ENCODE results near the gene ESD.
"Not testable (repeated sequence)": the region's sequence is repeated elsewhere in the genome, so short reads cannot be mapped to it uniquely, and the experiment has no call there.

Gene ESD

GRCh38 chr13:46761174-46761573 is 35.8 kb downstream of the ESD start:
- TF ChIP-seq CTCF (IDR thresholded peaks at IDR 0.05; ENCODE audit: control extremely low read depth, extremely low read depth, low read depth, missing control alignments) = no peak
- ChIA-PET CTCF (no interaction called here), POLR2A (no interaction called here)
- no peak for DNase-seq (ENCODE audit: extremely low spot score)

DNA sequence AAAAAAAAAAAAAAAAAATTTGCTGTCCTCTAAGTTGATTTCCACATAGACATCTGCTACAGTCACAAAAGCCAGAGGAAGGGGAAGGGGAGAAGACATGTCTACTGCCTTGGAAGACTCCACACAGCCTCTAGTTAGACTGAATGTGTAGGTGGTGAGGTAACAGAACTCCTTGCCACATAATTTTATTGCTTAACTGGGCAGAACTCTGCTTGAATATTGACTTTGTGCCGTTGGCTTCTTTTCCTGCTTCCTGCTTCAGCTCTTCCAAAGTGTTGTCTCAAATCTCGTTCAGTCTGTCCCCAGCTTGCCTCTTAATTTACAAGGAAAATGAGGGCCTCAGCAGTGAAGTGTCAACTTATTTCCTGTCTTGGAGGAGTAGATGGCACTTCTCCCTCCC is 37.1 kb downstream of the ESD start:
- no peak for DNase-seq (ENCODE audit: extremely low spot score)
- no peak for TF ChIP-seq CTCF (IDR thresholded peaks at IDR 0.05; ENCODE audit: control extremely low read depth, extremely low read depth, low read depth, missing control alignments)
- ChIA-PET POLR2A (no interaction called here), CTCF (interaction anchor here (1.0 to 1.2 kb wide), 2 partner anchors 10 to 14 kb away, joined by 3 to 4 read pairs; no protein-coding TSS in a partner anchor)

- CTCF ChIA-PET = interaction anchor here (0.5 to 2.1 kb wide), 2 partner anchors 9 to 209 kb away, joined by 3 to 7 read pairs; no protein-coding TSS in a partner anchor
- no peak for DNase-seq (ENCODE audit: extremely low spot score)
- no peak for TF ChIP-seq CTCF (IDR thresholded peaks at IDR 0.05; ENCODE audit: control extremely low read depth, extremely low read depth, low read depth, missing control alignments)
- POLR2A ChIA-PET = no interaction called here
Measured at GRCh38 chr13:46757640-46758039, 39.3 kb downstream of the ESD start.

GRCh38 chr13:46756977-46757376 is 40.0 kb downstream of the ESD start:
- ChIA-PET POLR2A (no interaction called here), CTCF (interaction anchor here (0.5 to 2.1 kb wide), 3 partner anchors 9 to 209 kb away, joined by 3 to 7 read pairs (median 3); no protein-coding TSS in a partner anchor)
- DNase-seq (ENCODE audit: extremely low spot score) = no peak
- no peak for TF ChIP-seq CTCF (IDR thresholded peaks at IDR 0.05; ENCODE audit: control extremely low read depth, extremely low read depth, low read depth, missing control alignments)

GRCh38 chr13:46755508-46755907 is 41.5 kb downstream of the ESD start:
- CTCF ChIA-PET; DNase-seq (ENCODE audit: extremely low spot score); POLR2A ChIA-PET: not testable (repeated sequence)

DNA sequence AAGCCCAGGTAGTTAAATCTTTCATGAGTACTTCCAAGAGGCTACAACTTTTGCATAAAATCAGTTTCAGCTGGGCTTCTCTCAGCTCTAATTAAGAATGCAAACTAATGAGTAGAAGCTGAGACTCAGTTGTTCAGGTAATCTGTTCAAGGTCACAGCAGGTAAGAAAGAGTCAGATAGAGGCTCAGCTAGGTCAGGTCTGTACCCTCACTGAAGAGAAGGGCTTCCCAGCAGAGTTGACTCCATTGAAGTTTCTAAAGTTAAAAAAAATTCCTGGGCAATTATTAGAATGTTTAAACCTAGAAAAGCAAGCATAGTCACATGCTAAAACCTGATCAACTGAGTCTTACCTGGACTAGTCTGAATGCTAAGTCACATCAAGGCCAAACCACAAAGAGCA is 42.1 kb downstream of the ESD start:
- DNase-seq (ENCODE audit: extremely low spot score) = no peak
- ChIA-PET CTCF (interaction anchor here (2.1 kb wide), 1 partner anchor 10 kb away, joined by 9 read pairs; no protein-coding TSS in a partner anchor), POLR2A (no interaction called here)
- TF ChIP-seq CTCF (IDR thresholded peaks at IDR 0.05; ENCODE audit: control extremely low read depth, extremely low read depth, low read depth, missing control alignments) = no peak

GRCh38 chr13:46753917-46754316 is 43.0 kb downstream of the ESD start:
- DNase-seq (ENCODE audit: extremely low spot score) = no peak
- no peak for TF ChIP-seq CTCF (IDR thresholded peaks at IDR 0.05; ENCODE audit: control extremely low read depth, extremely low read depth, low read depth, missing control alignments)
- POLR2A ChIA-PET = no interaction called here
- CTCF ChIA-PET = interaction anchor here (0.9 to 2.1 kb wide), 2 partner anchors 11 to 202 kb away, joined by 3 to 9 read pairs; no protein-coding TSS in a partner anchor

Measured in GM10248 (cell line).